NCI-H526 treated with DMSO at 0.1 percent for 48 hours (cell line): ENCODE measurements around the gene CFAP20.
"Not testable (repeated sequence)": the region's sequence is repeated elsewhere in the genome, so short reads cannot be mapped to it uniquely, and the experiment has no call there.

Source experiments
- DNase-seq: peaks from one replicate; lab custom pipeline; 2025; lab: John Stamatoyannopoulos, UW

CFAP20 gene

GRCh38 chr16:58096249-58096648, 32.9 kb downstream of the CFAP20 start:
- no peak for DNase-seq

DNA sequence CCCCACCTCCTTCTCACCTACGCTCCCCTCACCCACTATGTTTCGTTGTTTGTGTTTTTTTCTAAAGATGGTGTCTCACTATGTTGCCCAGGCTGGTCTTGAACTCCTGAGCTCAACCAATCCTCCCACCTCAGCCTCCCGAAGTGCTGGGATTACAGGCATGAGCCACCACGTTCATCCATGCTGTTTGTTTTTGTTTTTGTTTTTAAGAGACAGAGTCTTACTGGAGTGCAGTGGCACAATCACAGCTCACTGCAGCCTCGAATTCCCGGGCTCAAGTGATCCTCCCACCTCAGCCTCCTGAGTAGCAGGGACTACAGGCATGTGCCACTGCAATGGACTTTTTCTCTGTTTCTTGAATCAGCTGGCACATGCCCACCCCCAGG, 33.6 kb downstream of the CFAP20 start:
- DNase-seq: not testable (repeated sequence)

GRCh38 chr16:58094791-58095574, 34.2 kb downstream of the CFAP20 start:
- DNase-seq: no peak

- no peak for DNase-seq
These were observed 35.2 kb downstream of the CFAP20 start for GRCh38 chr16:58094026-58094425.

GRCh38 chr16:58090396-58090795, 38.8 kb downstream of the CFAP20 start:
- not testable (repeated sequence) for DNase-seq

GRCh38 chr16:58088091-58088490, 41.1 kb downstream of the CFAP20 start:
- DNase-seq: no peak

DNA sequence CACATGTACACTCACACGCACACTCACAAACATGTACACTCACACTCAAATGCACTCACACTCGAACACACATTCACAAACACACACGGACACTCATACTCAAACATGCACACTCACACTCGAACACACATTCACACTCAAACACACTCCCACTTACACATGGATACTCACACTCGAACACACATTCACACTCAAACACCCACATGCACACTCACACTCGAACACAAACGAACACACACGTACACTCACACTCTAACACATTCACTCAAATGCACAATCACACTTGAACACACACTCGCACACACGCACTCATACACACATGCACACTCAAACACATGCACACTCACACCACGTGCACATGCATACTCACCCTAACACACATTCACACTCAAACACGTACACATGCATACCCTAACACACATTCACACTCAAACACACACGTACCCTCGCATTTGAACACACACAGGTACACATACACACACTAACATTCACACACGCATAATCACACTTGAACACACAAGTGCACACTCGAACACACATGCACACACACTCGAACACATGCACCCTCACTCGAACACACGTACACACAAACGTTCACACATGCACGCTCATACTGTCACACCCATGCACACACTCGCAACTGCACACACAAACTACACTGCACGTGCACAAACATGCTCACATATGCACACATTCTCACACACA, 41.8 kb downstream of the CFAP20 start:
- no peak for DNase-seq

DNA sequence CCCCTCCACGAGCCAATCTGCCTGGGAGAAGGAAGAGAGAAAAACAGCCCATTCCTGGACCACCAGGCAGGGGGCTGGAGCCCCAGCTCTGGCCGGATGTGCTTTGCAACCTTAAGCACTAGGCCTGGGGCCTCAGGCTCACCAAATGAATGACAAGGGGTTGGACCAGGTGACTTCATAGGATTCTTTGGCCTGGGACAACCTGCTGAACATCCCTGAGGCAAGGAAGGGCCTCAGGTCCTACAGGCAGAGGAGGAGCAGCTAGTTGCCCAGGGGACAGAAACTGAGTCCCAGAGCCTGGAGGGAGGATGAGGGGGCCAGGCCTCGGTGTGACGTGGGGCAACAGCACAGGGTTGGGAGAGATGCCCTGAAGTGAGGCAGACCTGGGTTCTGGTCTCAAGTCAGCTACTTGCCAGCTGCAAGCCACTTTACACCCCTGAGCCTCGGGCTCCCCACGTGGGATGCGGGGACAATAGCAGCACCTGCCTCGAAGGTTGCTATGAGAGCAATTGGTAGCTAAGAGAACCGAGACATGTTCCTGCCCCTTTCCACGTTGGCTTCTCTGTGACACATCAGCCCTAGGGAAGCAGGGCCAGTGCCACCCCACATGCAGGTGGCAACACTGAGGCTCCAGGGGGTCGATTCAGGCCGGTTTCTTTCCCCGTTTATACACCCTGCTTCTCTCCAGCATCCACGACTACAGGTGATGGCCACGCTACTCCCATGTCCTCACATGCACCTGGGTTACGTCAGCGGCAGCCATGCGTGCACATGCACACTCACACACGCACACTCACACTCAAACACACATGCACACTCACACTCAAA, 42.6 kb downstream of the CFAP20 start:
- DNase-seq: no peak

DNA sequence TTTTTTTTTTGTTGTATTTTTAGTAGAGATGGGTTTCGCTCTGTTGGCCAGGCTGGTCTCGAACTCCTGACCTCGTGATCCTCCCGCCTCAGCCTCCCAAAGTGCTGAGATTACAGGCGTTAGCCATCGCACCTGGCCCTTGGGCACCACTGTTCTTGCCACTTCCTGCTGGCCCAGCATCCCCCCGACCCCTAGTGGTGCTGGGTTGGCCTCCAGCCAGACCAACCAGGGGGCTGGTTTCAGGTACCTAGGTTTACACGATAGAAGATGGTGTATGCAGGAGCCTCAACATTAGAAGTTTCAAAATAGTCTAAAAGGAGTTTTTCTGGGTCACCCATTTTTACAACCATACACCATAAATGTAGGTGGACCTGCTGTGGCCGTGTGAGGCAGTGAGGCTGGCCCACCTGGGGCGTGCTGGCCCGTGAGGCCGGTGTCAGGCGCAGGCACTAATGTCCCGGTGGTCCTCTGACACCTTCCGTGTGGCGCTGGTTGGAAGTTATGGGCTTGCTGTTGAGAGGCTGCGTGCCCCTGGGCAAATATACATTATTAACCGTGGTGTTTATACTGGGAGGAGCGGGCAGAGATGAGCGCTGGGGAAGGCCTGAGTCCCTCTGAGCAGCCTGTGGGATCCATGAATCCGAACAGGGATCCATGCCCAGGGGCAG, 43.5 kb downstream of the CFAP20 start:
- no peak for DNase-seq

DNA sequence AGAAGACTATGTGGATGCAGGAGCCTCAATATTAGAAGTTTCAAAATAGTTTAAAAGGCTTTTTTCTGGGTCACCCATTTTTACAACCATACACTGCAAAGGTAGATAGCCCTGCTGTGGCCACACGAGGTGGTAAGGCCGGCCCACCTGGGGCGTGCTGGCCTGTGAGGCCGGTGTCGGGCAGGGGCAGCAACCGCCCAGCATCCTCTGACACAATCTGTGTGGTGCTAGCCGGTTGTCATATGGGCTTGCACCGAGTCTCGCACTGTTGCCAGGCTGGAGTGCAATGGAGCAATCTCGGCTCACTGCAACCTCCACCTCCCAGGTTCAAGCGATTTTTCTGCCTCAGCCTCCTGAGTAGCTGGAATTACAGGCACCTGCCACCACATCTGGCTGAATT, 44.0 kb downstream of the CFAP20 start:
- DNase-seq: no peak

DNA sequence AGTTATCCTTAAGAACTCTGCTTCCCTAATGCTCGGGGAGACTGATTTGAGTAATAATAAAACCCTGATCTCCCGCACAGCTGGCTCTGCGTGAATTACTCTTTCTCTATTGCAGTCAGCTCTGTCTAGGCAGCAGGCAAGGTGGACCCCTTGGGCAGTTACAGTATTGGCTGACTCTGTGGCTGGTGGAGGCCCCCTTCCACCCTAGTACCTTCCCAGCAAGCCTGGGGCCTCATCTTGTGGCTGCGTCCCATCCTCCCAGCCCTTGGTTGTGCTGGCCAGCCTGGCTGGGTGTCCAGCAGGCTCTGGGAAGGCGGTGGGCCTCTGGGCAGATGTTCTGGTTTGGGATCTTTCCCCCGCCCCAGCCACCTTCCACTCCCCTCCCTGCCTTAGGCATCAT, 44.5 kb downstream of the CFAP20 start:
- DNase-seq: no peak

GRCh38 chr16:58082381-58082780, 46.8 kb downstream of the CFAP20 start:
- no peak for DNase-seq

DNA sequence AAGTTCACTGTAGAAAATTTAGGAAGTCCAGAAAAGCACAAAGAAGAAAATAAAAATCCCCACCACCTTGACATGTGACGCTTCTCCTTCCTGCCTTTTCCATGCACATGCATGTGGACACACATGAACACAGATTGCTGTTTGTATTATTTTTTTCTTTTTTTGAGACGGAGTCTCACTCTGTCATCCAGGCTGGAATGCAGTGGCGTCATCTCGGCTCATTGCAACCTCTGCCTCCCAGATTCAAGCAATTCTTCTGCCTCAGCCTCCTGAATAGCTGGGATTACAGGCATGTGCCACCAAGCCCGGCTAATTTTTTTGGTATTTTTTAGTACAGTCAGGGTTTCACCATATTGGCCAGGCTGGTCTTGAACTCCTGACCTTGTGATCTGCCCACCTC, 48.5 kb downstream of the CFAP20 start:
- not testable (repeated sequence) for DNase-seq

- no peak for DNase-seq
These were observed 51.4 kb downstream of the CFAP20 start for GRCh38 chr16:58077796-58078195.

- no peak for DNase-seq
These were observed 52.7 kb downstream of the CFAP20 start for GRCh38 chr16:58076514-58076913.

DNA sequence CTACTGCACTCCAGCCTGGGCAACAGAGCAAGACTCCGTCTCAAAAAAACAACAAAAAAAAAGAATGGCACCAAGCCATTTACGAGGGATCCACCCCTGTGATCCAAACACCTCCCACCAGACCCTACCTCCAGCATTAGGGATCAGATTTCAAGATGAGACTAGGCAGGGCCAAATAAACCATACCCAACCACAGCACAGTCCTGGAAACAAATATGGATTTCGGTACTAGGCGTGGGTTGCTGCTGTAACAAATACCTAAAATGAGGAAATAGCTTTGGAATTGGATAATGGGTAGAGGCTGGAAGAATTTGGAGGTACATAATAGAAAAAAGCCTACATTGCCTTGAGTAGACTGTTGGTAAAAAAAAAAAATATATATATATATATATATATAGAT, 54.5 kb downstream of the CFAP20 start:
- no peak for DNase-seq

- DNase-seq: not testable (repeated sequence)
These were observed 56.1 kb downstream of the CFAP20 start for GRCh38 chr16:58073086-58073485.

- DNase-seq: not testable (repeated sequence)
These were observed 57.0 kb downstream of the CFAP20 start for GRCh38 chr16:58072134-58072533.

DNA sequence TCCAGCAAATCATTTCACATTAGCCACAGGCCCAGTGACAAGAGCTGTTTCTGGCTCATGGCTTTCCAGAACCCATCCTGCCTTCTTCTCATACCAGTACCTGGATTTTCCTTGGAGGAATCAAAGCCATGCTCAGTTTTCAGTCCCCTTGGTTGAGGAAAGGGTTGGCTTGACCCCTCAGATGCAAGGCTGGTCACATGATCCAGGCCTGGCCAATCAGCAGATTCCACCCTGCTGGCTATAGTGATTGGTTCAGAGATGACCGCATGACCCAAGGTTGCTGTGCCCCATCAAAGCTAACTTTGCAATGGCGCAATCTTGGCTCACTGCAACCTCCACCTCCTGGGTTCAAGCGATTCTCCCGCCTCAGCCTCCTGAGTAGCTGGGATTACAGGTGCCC, 58.6 kb downstream of the CFAP20 start:
- no peak for DNase-seq
